Esophagus (tissue), 2 donors: Measurements from ENCODE around the gene TOX2. TPM values are rescaled to one million over a fixed set of nuclear protein-coding genes. Genes with fewer than 3 reads are reported as not detected.

ENCODE experiments used
- H3K27ac ChIP-seq, 2 donors: one replicate each; pipeline ENCODE4 v1.5.1; 2013; ENCODE audit warnings: low read depth in 2 of 2, mild to moderate bottlenecking in 2 of 2, inconsistent platforms in 1 of 2, low read length in 1 of 2, moderate library complexity in 1 of 2
- H3K27me3 ChIP-seq, 2 donors: one replicate each; pipeline ENCODE4 v1.6.1; 2013; ENCODE audit warnings: low read length in 2 of 2, control low read depth in 1 of 2, mild to moderate bottlenecking in 1 of 2; ENCODE audit not compliant: insufficient read depth in 2 of 2, control insufficient read depth in 1 of 2
- H3K36me3 ChIP-seq, 2 donors: one replicate each; pipeline ENCODE4 v1.6.1; 2013; ENCODE audit warnings: low read length in 1 of 2; ENCODE audit not compliant: control insufficient read depth in 2 of 2, insufficient read depth in 2 of 2
- H3K4me1 ChIP-seq, 2 donors: one replicate each; pipeline ENCODE4 v1.6.1; 2013; ENCODE audit warnings: low read length in 1 of 2; ENCODE audit not compliant: control insufficient read depth in 2 of 2, insufficient read depth in 2 of 2
- H3K4me3 ChIP-seq, 2 donors: one replicate each; pipeline ENCODE4 v1.5.1; 2013; ENCODE audit warnings: low read length in 2 of 2, mild to moderate bottlenecking in 2 of 2, low read depth in 1 of 2, moderate library complexity in 1 of 2
- H3K9me3 ChIP-seq, 2 donors: one replicate each; pipeline ENCODE4 v1.6.1; 2013; ENCODE audit warnings: mild to moderate bottlenecking in 2 of 2, low read depth in 1 of 2, low read length in 1 of 2, moderate library complexity in 1 of 2; ENCODE audit not compliant: control insufficient read depth in 2 of 2, insufficient read depth in 1 of 2
- WGBS, 2 donors: extraction: QIAGEN DNeasy Blood & Tissue Kit; methylation state at CpG; one replicate each; pipeline ENCODE4 v1.1.7; 2013; 5-methylcytosine and 5-hydroxymethylcytosine counted together
- polyA plus RNA-seq, 2 donors: library from polyadenylated mRNA; stranded (reverse); fragments of 200-250 nt; gene quantifications; one replicate each; pipeline ENCODE4 v1.2.3, GENCODE V29; 2013
- donor health status: healthy with polysubstance abuse.
- donor health status: Bipolar disorder and iron deficiency.

The TOX2 gene
- polyA plus RNA-seq, 2 donors: 6.9 to 10.5 TPM

- Histone ChIP-seq H3K4me3 (no peak overlapping the region), H3K27ac (no peak overlapping the region), H3K27me3 (no peaks in the 10 kb centered on the region), H3K36me3 (no peaks in the 10 kb centered on the region), H3K9me3 (no peaks in the 10 kb centered on the region), H3K4me1 (peaks cover 8 to 19% of the 10 kb centered on the region in 2 donors)
- 97 to 100% methylated on average over 5 of the region's 5 CpGs for WGBS, 2 donors
These were observed 46.5 kb downstream of the TOX2 start for GRCh38 chr20:43961116-43961515.

DNA sequence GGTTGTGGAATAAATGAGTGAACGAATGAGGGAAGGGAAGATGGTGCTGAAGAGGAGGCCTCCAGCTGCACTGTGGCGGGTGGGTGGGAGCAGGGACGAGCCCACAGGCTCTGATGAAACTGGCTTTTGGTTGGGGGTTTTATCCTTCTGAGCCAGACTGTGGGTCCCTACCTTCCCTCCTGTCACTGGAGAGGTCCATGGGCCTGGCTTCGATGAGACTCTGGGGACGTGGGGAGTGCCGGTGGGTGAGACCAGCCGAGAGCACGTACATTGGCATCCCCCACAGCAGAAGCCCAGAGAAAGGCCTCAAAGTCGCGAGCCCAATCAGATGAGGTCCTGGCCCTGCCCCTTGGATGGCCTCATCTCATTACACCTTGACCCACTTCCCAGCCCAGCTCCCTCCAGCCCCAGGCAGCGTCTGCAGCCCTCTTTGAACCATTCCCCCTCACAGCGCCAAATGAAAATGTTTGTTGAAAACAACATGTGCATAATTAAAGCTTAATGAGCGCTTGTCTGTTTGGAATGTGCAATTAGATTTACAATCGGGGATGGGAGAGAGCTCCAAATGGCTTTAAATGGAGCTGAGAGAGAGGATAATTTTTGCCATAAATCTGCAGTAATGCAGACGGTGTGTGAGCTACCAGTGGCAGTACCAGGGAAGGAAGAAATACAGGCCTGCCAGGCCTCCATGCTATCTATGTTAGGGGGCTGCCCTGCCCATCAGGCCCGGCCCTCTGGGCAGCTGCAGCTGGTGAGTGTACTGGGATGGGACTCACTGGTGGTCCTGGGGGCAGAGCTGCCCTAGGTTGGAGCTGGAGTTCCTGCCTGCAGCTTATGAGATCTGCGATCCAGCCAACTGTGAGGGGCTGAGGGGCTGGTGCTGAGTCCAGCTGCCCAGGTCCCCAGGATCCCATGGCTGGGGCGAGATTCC lies 47.2 kb downstream of the TOX2 start:
- no peaks in the 10 kb centered on the region for H3K9me3 ChIP-seq
- H3K27ac ChIP-seq: no peak overlapping the region
- peaks cover 8 to 18% of the 10 kb centered on the region in 2 donors for H3K4me1 ChIP-seq
- no peak overlapping the region for H3K4me3 ChIP-seq
- H3K36me3 ChIP-seq: no peaks in the 10 kb centered on the region
- 89 to 93% methylated on average over 17 to 18 of the region's 18 CpGs for WGBS, 2 donors
- no peaks in the 10 kb centered on the region for H3K27me3 ChIP-seq

DNA sequence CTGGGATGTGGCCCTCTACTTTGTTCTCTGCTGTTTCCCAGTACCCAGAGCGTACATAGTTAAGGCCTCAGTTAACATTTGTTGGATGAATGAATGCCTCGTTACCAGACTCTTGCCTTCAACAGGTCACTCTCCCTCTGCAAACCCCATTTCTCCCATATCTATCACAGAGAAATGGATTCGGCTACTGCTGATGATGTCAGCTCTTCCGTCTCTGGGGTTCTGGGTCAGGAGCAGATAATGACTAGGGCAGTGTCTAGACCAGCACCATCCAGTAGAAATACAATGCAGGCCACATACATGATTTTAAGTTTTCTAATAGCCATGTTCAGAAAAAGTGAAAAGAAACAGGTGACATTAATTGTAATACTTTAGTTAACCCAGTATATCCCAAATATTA lies 47.9 kb downstream of the TOX2 start:
- no peaks in the 10 kb centered on the region for H3K27me3 ChIP-seq
- H3K9me3 ChIP-seq: no peaks in the 10 kb centered on the region
- peaks cover 8 to 18% of the 10 kb centered on the region in 2 donors for H3K4me1 ChIP-seq
- H3K36me3 ChIP-seq: no peaks in the 10 kb centered on the region
- no peak overlapping the region for H3K27ac ChIP-seq
- 90 to 94% methylated on average over 4 of the region's 4 CpGs for WGBS, 2 donors
- no peak overlapping the region for H3K4me3 ChIP-seq

DNA sequence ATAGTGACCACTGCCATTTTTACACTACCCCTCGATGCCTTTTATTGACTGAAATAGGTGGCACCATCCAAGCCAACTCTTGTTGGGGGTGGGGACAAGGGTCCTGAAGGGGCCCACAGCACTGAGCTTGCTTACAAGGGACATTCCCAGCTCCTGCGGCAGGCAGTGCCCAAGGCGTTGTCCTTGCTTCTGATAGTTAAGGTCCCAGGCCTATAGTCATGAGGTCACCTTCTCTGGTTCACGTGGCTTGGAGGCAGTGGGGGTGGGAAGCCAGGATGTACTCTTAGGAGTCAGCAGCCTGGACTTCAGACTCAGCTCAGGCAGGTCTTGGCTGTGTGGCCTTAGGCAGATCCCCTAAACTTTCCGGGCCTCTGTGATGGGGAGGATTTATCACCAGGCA lies 48.6 kb downstream of the TOX2 start:
- H3K27me3 ChIP-seq: no peaks in the 10 kb centered on the region
- peaks cover 8 to 18% of the 10 kb centered on the region in 2 donors for H3K4me1 ChIP-seq
- H3K9me3 ChIP-seq: no peaks in the 10 kb centered on the region
- no peak overlapping the region for H3K4me3 ChIP-seq
- H3K27ac ChIP-seq: no peak overlapping the region
- no peaks in the 10 kb centered on the region for H3K36me3 ChIP-seq
- WGBS, 2 donors: 85 to 92% methylated on average over 5 of the region's 5 CpGs

GRCh38 chr20:43963872-43964791 lies 49.5 kb downstream of the TOX2 start:
- Histone ChIP-seq H3K4me3 (no peak overlapping the region), H3K4me1 (peaks cover 5 to 9% of the 10 kb centered on the region in 2 donors), H3K27me3 (no peaks in the 10 kb centered on the region), H3K9me3 (no peaks in the 10 kb centered on the region), H3K27ac (no peak overlapping the region), H3K36me3 (no peaks in the 10 kb centered on the region)
- 42 to 60% methylated on average over 10 of the region's 10 CpGs for WGBS, 2 donors

GRCh38 chr20:43968341-43969000 lies 53.8 kb downstream of the TOX2 start:
- Histone ChIP-seq H3K36me3 (no peaks in the 10 kb centered on the region), H3K27me3 (no peaks in the 10 kb centered on the region), H3K27ac (no peak overlapping the region), H3K4me3 (no peak overlapping the region), H3K9me3 (no peaks in the 10 kb centered on the region), H3K4me1 (peaks cover 0 to 2% of the 10 kb centered on the region in 2 donors)
- 62 to 70% methylated on average over 5 of the region's 5 CpGs for WGBS, 2 donors

DNA sequence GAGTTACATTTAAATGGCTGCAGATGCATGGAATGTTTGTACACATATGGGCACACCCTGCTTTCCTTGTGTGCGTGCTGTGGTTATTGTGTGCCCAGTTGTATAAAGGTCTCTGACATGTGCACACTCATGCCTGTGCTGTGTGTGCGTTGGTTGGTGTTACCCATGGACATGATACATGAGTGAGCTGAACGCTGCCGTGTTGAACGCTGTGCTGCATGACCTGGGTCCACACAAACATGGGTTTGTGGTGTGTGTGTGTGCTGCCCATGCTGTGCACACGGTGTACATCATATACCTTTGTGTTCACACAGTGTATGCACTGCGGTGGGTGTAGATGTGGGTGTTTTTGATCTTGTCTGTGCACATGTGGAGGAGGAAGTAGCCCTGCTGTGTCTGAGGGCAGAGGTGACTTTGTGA lies 54.4 kb downstream of the TOX2 start:
- Histone ChIP-seq H3K27ac (no peak overlapping the region), H3K27me3 (no peaks in the 10 kb centered on the region), H3K9me3 (no peaks in the 10 kb centered on the region), H3K36me3 (no peaks in the 10 kb centered on the region), H3K4me1 (peaks cover 0 to 2% of the 10 kb centered on the region in 2 donors), H3K4me3 (no peak overlapping the region)
- WGBS, 2 donors: 83 to 85% methylated on average over 7 of the region's 7 CpGs

DNA sequence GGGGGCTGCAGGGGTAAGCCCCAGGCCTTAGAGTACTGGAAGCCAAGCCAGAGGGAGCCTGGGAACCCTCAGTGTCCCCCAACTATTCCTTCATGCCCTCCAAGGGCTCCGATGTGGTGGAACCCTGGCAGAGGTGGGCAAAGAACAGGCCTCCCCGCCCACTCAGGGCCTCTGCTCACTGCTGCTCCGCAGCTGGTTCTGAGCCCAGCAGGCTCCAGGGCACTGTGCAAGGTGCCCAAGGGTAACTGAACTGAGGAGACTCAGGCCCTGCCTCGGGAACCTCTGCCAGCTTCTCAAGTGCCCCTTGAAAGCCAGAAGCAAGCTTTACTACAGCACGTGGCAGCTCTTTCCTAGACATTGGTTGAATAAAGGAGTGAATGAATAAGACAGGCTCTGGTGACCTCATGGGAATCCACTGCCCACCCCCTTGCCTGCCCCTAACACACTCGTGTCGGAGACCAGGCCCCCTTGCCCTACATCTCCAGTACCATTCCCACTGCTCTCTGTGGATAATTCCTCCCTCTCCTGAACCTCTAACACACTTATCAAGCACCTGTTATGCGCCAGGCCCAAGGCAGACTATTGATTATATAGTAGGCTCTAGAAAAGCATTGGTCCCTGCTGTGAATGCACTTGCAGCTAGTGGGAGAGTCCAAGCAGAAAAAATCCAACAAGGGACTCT lies 55.0 kb downstream of the TOX2 start:
- no peaks in the 10 kb centered on the region for H3K9me3 ChIP-seq
- H3K36me3 ChIP-seq: no peaks in the 10 kb centered on the region
- no peak overlapping the region for H3K27ac ChIP-seq
- 80 to 84% methylated on average over 8 of the region's 8 CpGs for WGBS, 2 donors
- peaks cover 0 to 2% of the 10 kb centered on the region in 2 donors for H3K4me1 ChIP-seq
- no peaks in the 10 kb centered on the region for H3K27me3 ChIP-seq
- H3K4me3 ChIP-seq: no peak overlapping the region

GRCh38 chr20:43971267-43971666 lies 56.6 kb downstream of the TOX2 start:
- WGBS, 2 donors: 90 to 93% methylated on average over 10 of the region's 10 CpGs
- no peak overlapping the region for H3K4me3 ChIP-seq
- no peaks in the 10 kb centered on the region for H3K9me3 ChIP-seq
- no peak overlapping the region for H3K27ac ChIP-seq
- no peaks in the 10 kb centered on the region for H3K36me3 ChIP-seq
- no peaks in the 10 kb centered on the region for H3K27me3 ChIP-seq
- H3K4me1 ChIP-seq: peaks cover 0 to 4% of the 10 kb centered on the region in 2 donors
